ENCODE results near the gene TRAPPC3L.
"Not testable (repeated sequence)": the region's sequence is repeated elsewhere in the genome, so short reads cannot be mapped to it uniquely, and the experiment has no call there.

The TRAPPC3L gene

DNA sequence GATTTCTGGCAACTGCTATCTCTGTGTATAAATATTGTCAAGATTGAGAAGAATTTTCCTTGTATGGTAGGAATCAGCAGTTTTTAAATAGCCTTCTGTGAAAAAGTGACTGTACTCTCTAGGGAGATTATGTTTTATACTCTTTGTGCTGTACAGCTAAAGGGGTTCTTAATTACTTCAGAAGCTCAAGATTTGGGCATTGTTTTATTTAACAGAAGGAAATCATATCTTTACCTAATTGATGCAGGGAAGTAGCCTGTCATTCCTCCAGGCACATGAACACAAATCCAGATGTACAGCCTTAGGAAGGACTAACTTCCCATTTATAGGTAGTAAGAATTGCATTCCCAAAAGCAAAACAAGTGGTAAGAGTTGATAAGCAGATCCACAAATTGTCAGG, 32.8 kb downstream of the TRAPPC3L start:
- no peaks in the 10 kb centered on the region for H3K4me1 Mint-ChIP-seq (ENCODE audit: low read depth)
- peaks cover 10% of the 10 kb centered on the region for H3K9me3 Mint-ChIP-seq
- no peak overlapping the region for H3K27ac Mint-ChIP-seq
- no peak overlapping the region for H3K4me3 Mint-ChIP-seq
- no peaks in the 10 kb centered on the region for H3K36me3 Mint-ChIP-seq (ENCODE audit: low read depth)
- H3K27me3 Mint-ChIP-seq, result no peaks in the 10 kb centered on the region

DNA sequence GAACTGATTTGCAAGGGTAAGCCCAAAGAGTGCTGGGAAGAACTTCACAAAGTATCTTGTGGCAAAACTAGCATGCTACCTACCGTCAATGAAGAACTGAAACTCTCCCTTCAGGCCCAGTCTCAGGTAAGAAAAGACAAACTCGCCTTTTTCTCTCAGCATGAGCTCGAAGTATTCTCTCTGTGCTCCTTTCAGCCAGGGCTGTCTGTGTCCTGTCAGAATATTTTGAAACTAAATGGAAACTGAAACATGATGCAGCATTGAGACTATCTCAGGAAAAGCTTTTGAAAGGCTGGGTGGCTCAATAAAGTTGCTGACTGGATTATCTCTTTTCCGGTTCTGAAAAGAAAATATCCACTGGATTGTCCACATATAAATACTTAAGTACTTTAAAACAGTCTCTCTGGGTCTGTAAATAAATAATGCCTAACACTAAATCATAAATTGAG, 33.3 kb downstream of the TRAPPC3L start:
- H3K4me3 Mint-ChIP-seq, result no peak overlapping the region
- no peak overlapping the region for H3K27ac Mint-ChIP-seq
- H3K9me3 Mint-ChIP-seq, result peaks cover 10% of the 10 kb centered on the region
- no peaks in the 10 kb centered on the region for H3K36me3 Mint-ChIP-seq (ENCODE audit: low read depth)
- H3K27me3 Mint-ChIP-seq, result no peaks in the 10 kb centered on the region
- no peaks in the 10 kb centered on the region for H3K4me1 Mint-ChIP-seq (ENCODE audit: low read depth)

DNA sequence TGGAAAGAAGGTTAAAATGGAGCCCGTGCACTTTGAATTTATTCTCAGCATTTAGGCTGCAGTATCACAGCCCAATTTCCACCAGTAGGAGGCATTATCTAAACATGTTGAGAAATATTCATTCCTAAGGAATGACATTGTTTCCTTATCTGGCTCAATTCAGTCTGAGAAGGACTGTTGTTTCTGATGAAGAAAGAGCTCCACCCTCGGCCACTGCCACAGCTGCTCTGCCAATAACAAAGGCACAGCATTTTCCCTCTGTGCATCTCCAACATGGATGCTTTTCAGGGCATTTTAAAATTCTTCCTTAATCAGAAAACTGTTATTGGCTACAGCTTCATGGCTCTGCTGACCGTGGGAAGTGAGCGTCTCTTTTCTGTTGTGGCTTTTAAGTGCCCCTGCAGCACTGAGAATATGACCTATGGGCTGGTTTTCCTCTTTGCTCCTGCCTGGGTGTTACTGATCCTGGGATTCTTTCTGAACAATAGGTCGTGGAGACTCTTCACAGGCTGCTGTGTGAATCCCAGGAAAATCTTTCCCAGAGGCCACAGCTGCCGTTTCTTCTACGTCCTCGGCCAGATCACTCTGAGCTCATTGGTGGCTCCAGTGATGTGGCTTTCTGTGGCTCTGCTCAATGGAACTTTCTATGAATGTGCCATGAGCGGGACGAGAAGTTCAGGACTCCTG, 33.9 kb downstream of the TRAPPC3L start, which contains the start of gene CALHM5:
Gene CALHM5 (plus strand): TSS at position 216 of the 687 bp plus-strand sequence. CDS start 58 bp downstream, at position 274.
- Mint-ChIP-seq H3K4me3 (no peak within 1 kb of the TSS), H3K4me1 (ENCODE audit: low read depth) (no peaks in the 10 kb centered on the region), H3K9me3 (peaks cover 10% of the 10 kb centered on the region)

DNA sequence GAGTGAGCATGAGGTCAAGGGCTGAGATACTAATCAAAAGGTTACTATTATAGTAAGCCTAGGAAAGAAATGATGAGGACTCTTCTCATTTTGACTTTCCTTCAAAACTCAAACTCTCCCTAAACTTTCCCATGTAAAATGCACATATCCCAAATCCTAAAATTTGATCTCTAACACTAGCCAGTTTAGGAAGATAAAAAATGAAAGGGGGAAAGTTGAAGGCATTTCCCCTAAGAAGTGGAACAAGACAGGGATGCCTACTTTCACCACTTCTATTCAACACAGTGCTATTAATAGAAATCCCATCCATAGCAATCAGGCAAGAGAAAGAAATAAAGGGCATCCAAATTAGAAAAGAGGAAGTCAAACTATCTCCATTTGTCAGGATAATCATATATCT, 37.0 kb downstream of the TRAPPC3L start:
- Mint-ChIP-seq H3K4me1 (ENCODE audit: low read depth) (no peaks in the 10 kb centered on the region), H3K27ac (no peak overlapping the region), H3K4me3 (no peak overlapping the region), H3K36me3 (ENCODE audit: low read depth) (no peaks in the 10 kb centered on the region), H3K9me3 (peaks cover 13% of the 10 kb centered on the region), H3K27me3 (peaks cover 5% of the 10 kb centered on the region)

More for the DNA sequence above, 33.9 kb downstream of the TRAPPC3L start, which contains the start of gene CALHM5:
- Mint-ChIP-seq H3K27me3 (no peaks in the 10 kb centered on the region), H3K27ac (no peak within 1 kb of the TSS), H3K36me3 (ENCODE audit: low read depth) (no peaks in the 10 kb centered on the region)

DNA sequence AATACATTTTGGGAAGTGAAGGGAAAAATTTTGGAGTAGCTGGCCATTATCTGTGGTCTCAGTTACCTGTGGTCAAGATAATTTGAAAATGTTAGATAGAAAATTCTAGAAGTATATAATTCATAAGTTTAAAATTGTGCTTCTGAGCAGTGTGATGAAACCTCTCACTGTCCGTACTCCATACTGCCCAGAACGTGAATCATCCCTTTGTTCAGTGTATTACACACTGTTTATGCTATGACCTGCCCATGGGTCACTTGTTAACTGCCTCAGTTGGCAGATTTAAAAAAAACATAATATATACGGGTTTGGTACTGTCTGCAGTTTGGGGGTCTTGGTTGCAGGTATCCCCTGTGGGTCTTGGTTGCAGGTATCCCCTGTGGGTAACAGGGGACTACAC, 38.2 kb downstream of the TRAPPC3L start:
- Mint-ChIP-seq H3K4me1 (ENCODE audit: low read depth) (no peaks in the 10 kb centered on the region), H3K36me3 (ENCODE audit: low read depth) (no peaks in the 10 kb centered on the region), H3K9me3 (peaks cover 13% of the 10 kb centered on the region), H3K27ac (no peak overlapping the region), H3K27me3 (peaks cover 11% of the 10 kb centered on the region), H3K4me3 (no peak overlapping the region)

DNA sequence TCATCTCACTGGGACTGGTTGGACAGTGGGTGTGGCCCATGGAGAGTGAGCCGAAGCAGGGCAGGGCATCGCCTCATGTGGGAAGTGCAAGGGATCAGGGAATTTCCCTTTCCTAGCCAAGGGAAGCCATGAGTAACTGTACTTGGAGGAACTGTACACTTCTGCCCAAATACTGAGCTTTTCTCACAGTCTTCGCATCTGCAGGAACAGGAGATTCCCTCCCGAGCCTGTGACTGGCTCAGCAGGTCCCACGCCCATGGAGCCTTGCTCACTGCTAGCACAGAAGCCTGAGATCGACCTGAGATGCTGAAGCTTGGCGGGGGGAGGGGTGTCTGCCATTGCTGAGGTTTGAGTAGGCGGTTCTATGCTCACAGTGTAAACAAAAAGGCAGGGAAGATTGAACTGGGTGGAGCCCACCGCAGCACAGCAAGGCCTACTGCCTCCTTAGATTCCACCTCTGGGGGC, 44.5 kb downstream of the TRAPPC3L start:
- no peaks in the 10 kb centered on the region for H3K4me1 Mint-ChIP-seq (ENCODE audit: low read depth)
- H3K36me3 Mint-ChIP-seq (ENCODE audit: low read depth), result no peaks in the 10 kb centered on the region
- no peak overlapping the region for H3K4me3 Mint-ChIP-seq
- H3K27ac Mint-ChIP-seq, result no peak overlapping the region
- peaks cover 27% of the 10 kb centered on the region for H3K27me3 Mint-ChIP-seq
- H3K9me3 Mint-ChIP-seq, result peaks cover 3% of the 10 kb centered on the region

DNA sequence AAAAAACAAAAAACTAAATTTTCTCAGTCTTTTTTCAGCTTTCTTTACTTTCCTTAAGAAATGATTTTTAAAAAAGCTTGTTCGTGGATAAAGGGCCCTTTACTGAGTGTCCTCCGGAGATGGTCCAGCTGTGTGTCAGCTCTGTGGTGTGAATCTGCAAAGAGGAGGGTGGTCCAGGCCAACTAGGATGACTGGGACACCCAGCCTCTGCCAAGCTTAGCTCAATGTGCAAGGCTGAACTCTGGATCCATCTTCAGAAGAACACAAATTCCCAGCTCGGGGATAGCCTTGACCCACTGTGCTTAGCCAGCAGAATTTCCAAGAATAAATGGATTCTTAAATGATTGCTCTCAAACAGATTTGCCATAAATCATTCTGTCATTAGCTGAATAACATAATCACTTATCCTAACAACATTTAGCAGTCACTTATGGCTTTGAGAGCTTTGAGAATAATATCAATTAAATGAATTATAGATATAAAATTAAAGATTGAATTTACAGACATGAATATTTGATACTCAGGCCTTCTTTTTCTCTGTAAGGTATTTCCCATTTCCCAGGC, 48.3 kb downstream of the TRAPPC3L start:
- Mint-ChIP-seq H3K4me3 (no peak overlapping the region), H3K27me3 (peaks cover 15% of the 10 kb centered on the region), H3K4me1 (ENCODE audit: low read depth) (no peaks in the 10 kb centered on the region), H3K9me3 (no peaks in the 10 kb centered on the region), H3K36me3 (ENCODE audit: low read depth) (no peaks in the 10 kb centered on the region), H3K27ac (no peak overlapping the region)

DNA sequence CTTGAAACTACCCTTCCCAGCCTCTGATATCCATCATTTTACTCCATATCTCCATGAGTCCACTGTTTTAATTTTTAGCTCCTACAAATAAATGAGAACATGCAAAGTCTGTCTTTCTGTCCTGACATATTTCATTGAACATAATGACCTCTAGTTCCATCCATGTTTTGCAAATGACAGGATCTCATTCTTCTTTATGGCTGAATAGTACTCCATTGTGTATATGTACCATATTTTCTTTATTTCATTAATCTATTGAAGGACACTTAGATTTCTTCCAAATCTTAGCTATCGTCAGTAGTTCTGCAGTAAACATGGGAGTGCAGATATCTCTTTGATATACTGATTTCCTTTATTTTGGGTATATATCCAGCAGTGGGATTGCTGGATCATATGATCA, 50.3 kb downstream of the TRAPPC3L start:
- not testable (repeated sequence) for H3K4me1 Mint-ChIP-seq (ENCODE audit: low read depth)

DNA sequence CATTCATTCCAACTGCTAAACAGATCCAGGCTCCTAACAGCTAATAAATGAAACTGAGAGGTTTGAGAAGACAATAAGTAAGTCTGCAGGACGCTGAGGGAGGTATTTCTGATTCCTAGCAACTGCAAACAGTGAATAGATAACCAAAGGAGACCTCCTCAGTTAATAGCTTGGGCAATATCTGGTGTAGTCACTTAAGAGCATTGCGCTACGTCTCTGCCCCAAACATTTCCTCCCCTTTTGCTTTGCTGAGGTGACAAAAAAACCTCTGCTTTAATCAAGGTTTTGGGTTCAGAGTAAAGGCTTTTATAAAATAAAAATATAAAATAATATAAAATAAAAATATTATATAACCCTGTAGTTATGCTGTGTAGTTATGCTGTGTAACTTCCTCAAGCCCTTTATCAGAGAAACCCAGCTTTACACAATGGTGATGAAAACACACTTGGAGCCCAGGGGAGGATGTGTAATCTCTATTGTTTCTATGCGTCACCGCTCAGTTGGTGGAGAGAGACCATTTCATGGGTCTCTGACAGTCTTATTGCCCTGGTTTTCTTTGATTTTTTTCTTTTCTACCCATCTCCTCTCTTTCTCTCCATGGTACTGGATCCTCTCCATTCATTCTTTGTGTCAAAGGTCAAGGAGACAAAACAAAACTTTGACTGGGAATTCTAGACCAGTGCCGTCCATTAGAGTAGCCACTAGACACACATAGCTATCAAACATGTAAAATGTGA, 53.0 kb downstream of the TRAPPC3L start:
- no peaks in the 10 kb centered on the region for H3K36me3 Mint-ChIP-seq (ENCODE audit: low read depth)
- no peaks in the 10 kb centered on the region for H3K9me3 Mint-ChIP-seq
- H3K4me1 Mint-ChIP-seq (ENCODE audit: low read depth), result no peaks in the 10 kb centered on the region
- peaks cover 20% of the 10 kb centered on the region for H3K27me3 Mint-ChIP-seq
- H3K27ac Mint-ChIP-seq, result no peak overlapping the region
- no peak overlapping the region for H3K4me3 Mint-ChIP-seq

More for the DNA sequence above, 50.3 kb downstream of the TRAPPC3L start:
- H3K4me3 Mint-ChIP-seq; H3K36me3 Mint-ChIP-seq (ENCODE audit: low read depth); H3K9me3 Mint-ChIP-seq; H3K27ac Mint-ChIP-seq: not testable (repeated sequence)
- H3K27me3 Mint-ChIP-seq, result peaks cover 21% of the 10 kb centered on the region

DNA sequence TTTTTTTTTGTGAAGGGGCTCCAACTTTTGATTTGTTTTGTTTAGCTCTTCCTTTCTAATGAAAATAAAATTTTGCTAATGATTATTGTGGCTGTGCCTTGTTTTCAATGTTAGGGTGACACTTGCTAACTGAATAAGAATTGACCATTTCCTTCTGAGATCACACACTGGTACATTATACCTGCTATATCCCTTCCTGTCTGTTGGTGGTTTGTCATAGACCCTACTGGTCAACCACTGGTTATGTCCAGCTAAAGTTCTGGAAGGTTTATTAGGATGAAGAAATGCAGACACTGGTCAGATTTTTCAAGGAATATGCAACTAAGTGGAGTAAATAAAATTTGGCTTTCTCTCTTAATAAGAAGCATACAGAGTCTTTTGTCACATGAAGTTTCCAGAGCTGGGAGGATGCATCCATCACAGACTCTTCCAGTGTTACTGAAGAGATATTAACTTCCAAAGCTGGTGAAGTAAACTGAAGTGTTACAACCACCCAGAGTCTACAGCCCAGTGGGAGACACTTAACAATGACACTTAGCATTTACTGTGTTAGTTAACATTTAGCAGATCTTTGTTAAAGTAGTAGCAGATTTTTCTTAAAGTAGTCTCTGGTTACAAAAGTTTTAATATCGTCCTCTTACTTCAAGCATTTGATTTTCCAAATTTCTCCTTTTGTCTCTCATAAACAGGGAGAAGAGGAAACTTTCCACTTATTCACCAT, 53.7 kb downstream of the TRAPPC3L start:
- Mint-ChIP-seq H3K4me1 (ENCODE audit: low read depth) (no peaks in the 10 kb centered on the region), H3K27me3 (peaks cover 20% of the 10 kb centered on the region), H3K27ac (no peak overlapping the region), H3K4me3 (no peak overlapping the region), H3K36me3 (ENCODE audit: low read depth) (no peaks in the 10 kb centered on the region), H3K9me3 (no peaks in the 10 kb centered on the region)

DNA sequence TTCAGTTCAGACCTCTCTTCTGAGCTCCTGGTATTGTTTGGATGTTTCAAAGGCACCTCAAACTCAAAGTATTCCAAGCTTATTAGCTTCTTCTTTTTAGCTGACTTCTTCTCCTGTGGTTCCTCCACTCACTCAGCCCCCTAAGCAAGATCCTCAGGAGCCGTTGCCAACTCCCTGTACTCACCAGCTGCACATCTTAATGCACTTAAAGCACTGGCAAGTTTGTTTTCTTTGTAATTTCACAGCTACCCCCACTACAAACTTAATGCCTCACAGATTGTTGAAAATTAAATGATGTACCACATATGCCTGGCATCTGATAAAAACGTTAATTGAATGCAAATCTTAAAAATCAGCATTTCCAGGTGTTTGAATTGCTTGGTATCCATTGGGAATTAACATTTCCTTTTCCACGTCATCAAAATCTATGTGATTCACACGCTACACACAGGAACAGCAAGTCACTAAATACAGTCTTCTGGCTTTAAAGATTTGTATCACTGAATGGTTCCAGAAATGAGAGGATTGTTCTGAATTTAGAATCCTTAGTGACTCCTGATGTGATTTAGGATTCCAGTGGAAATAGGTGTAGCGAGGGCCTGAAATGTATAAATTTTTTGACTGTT, 59.8 kb downstream of the TRAPPC3L start:
- Mint-ChIP-seq H3K9me3 (no peaks in the 10 kb centered on the region), H3K4me1 (ENCODE audit: low read depth) (no peaks in the 10 kb centered on the region), H3K27me3 (peaks cover 16% of the 10 kb centered on the region), H3K27ac (no peak overlapping the region), H3K36me3 (ENCODE audit: low read depth) (no peaks in the 10 kb centered on the region), H3K4me3 (no peak overlapping the region)

DNA sequence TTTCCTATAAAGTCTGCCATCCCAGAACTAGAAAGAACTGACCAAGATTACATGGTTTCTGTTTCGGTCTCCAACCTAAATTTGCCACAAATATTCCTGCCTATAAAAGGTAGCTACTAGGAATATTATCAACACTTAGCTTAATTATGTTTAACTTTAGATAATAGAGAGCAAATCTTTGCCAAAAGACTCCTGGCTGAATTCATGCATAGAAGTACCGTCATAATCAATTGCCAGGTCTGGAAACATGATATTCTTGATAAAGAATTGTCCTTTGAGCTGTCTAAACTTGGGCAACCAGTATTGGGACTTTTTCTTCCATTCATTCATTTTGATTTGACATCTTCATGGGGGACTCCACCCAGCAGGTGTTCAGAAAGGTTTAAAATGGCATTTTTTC, 61.9 kb downstream of the TRAPPC3L start:
- no peak overlapping the region for H3K4me3 Mint-ChIP-seq
- H3K36me3 Mint-ChIP-seq (ENCODE audit: low read depth), result no peaks in the 10 kb centered on the region
- H3K27ac Mint-ChIP-seq, result no peak overlapping the region
- H3K4me1 Mint-ChIP-seq (ENCODE audit: low read depth), result no peaks in the 10 kb centered on the region
- peaks cover 3% of the 10 kb centered on the region for H3K27me3 Mint-ChIP-seq
- H3K9me3 Mint-ChIP-seq, result no peaks in the 10 kb centered on the region

DNA sequence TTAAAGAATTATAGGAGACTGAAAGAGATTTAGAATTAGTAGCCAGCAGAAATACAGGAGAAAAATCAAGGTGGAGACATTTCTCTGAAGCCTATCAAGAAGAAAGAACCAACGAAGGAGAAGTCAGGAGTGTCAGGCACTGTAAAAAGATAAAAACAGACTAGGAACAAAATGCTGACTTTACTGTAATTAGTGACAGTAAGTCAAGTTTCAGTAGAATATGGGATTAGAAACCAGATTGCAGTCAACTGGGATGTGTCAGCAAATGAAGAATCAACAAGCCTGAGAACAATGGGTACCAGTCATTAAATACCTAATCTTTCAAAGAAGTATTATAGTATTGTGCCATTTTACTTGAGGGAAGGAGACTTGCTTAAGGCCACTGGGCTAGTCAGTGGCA, 62.7 kb downstream of the TRAPPC3L start:
- Mint-ChIP-seq H3K4me3 (no peak overlapping the region), H3K36me3 (ENCODE audit: low read depth) (no peaks in the 10 kb centered on the region), H3K27ac (no peak overlapping the region), H3K27me3 (peaks cover 3% of the 10 kb centered on the region), H3K4me1 (ENCODE audit: low read depth) (no peaks in the 10 kb centered on the region), H3K9me3 (no peaks in the 10 kb centered on the region)

DNA sequence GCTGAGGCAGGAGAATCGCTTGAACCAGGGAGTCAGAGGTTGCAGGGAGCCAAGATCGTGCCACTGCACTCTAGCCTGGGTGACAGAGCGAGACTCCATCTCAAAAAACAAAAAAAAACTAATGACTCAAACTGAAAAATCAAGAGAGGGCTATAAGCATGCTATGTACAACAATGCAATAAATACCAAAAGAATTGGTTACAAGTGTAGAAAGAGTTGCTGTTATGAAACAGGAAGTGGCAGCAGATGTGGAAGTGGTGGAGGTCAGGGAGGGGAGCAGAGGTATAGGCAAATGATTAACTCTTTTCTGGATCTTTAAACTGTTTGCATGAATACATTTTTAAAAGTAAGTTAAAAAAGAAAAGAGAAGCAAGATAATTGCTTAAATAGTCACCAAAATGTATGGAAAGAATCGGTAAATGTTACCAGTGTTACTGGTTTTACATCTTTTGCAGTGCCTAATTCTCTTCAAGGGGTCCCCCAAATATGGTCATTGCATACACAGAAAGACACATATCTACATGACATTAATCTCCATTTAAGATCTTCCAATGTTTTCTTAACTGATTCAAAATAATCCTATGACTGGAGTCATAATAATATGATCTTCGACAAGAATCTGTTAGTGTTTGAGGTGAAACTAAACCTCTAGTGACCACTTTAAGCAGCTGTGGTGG, 69.3 kb downstream of the TRAPPC3L start:
- H3K27ac Mint-ChIP-seq, result no peak overlapping the region
- peaks cover 20% of the 10 kb centered on the region for H3K4me1 Mint-ChIP-seq (ENCODE audit: low read depth)
- H3K36me3 Mint-ChIP-seq (ENCODE audit: low read depth), result no peaks in the 10 kb centered on the region
- H3K4me3 Mint-ChIP-seq, result no peak overlapping the region
- H3K27me3 Mint-ChIP-seq, result no peaks in the 10 kb centered on the region
- no peaks in the 10 kb centered on the region for H3K9me3 Mint-ChIP-seq

Data from stimulated activated naive CD8-positive, alpha-beta T cell treated with anti-CD3 and anti-CD28 coated beads, Interleukin-15, Interleukin-2, amounts not matched to agents 100 ng/mL and 50 ng/mL, for 24 hours (primary cell).